ENCODE results near the gene KAT6B.
A peak's percentile ranks its signal among the peaks of the same experiment; 100 is the strongest.

KAT6B gene

GRCh38 chr10:74826142-74827044 is at the start of gene KAT6B:
Gene KAT6B (plus strand): TSS chr10:74826600. CDS start chr10:74842858, 16,258 bp downstream.
- H3K9me3 ChIP-seq (ENCODE audit: control insufficient read depth, insufficient read depth, low read depth, low read length) = no peaks in the 10 kb centered on the region; the same call in 1 of the 2 replicates
- H3K27ac ChIP-seq (ENCODE audit: extremely low read depth, low read depth, low read length) = peak within 1 kb of the TSS; percentile 99
- peak within 1 kb of the TSS; percentile 86 for H3K4me3 ChIP-seq (ENCODE audit: low read depth, low read length)
- H3K4me1 ChIP-seq (ENCODE audit: control insufficient read depth, insufficient read depth, low read length) = peaks cover 29% of the 10 kb centered on the region
- peaks cover 0 to 3% of the 10 kb centered on the region in 2 experiments; a peak in 1 of 3 replicates for H3K36me3 ChIP-seq (ENCODE audit: control insufficient read depth in 2 of 2, insufficient read depth in 1 of 2, low read length in 2 of 2)
- ChIA-PET POLR2A (interaction anchor here (0.6 to 1.7 kb wide), 15 partner anchors 12 to 800 kb away, joined by 3 to 7 read pairs (median 3); no protein-coding TSS in a partner anchor), CTCF (interaction anchor here (0.6 to 1.9 kb wide), 3 partner anchors 148 to 534 kb away, joined by 3 to 7 read pairs (median 5); no protein-coding TSS in a partner anchor)
- peak; percentile 54; the same call in 1 of the 2 replicates for TF ChIP-seq GFI1B (tag by site-specific recombination; IDR thresholded peaks at IDR 0.05)
- no peak for TF ChIP-seq ZNF518A (tag by site-specific recombination; conservative IDR thresholded peaks at IDR 0.05; ENCODE audit: low read depth)
- no peak for TF ChIP-seq ZNF302 (tag by site-specific recombination; IDR thresholded peaks at IDR 0.05; ENCODE audit: low read depth)
- no peak for TF ChIP-seq INSM2 (tag by site-specific recombination; IDR thresholded peaks at IDR 0.05)
- peak; percentile 75; the same call in 1 of the 2 replicates for TF ChIP-seq PRDM10 (tag by site-specific recombination; IDR thresholded peaks at IDR 0.05)
- TF ChIP-seq ZNF391 (tag by site-specific recombination; IDR thresholded peaks at IDR 0.05; ENCODE audit: borderline replicate concordance, low read depth) = peak; percentile 71; the same call in 1 of the 2 replicates
- TF ChIP-seq ZNF155 (tag by site-specific recombination; IDR thresholded peaks at IDR 0.05) = no peak
- no peak for TF ChIP-seq SCRT1 (tag by site-specific recombination; IDR thresholded peaks at IDR 0.05; ENCODE audit: borderline replicate concordance)
- TF ChIP-seq KLF17 (tag by site-specific recombination; IDR thresholded peaks at IDR 0.05) = peak; percentile 57
- peak; percentile 83 for TF ChIP-seq ZXDB (tag by site-specific recombination; IDR thresholded peaks at IDR 0.05)
- TF ChIP-seq AEBP2 (tag by site-specific recombination; IDR thresholded peaks at IDR 0.05; ENCODE audit: borderline replicate concordance) = no peak
- TF ChIP-seq IKZF3 (tag by site-specific recombination; IDR thresholded peaks at IDR 0.05) = 0 out of 2 replicates have a peak, but pooled peaks have one; percentile 18
- TF ChIP-seq ZNF544 (tag by site-specific recombination; IDR thresholded peaks at IDR 0.05) = no peak
- no peak for TF ChIP-seq FEZF1 (tag by site-specific recombination; IDR thresholded peaks at IDR 0.05)
- no peak for TF ChIP-seq BCL11A (tag by site-specific recombination; IDR thresholded peaks at IDR 0.05; ENCODE audit: low read depth)
- no peak for TF ChIP-seq ZNF704 (tag by site-specific recombination; IDR thresholded peaks at IDR 0.05)
- no peak for TF ChIP-seq ZNF366 (tag by site-specific recombination; conservative IDR thresholded peaks at IDR 0.05)
- TF ChIP-seq ZNF549 (tag by site-specific recombination; IDR thresholded peaks at IDR 0.05) = no peak
- TF ChIP-seq ZNF580 (tag by site-specific recombination; IDR thresholded peaks at IDR 0.05) = peak; percentile 99
- no peak for TF ChIP-seq ZNF585B (tag by site-specific recombination; IDR thresholded peaks at IDR 0.05)

Measured in HEK293 (cell line).